NCI-H1105 (cell line): Measurements from ENCODE around the gene NUTM2D.
"Not testable (repeated sequence)": the region's sequence is repeated elsewhere in the genome, so short reads cannot be mapped to it uniquely, and the experiment has no call there.

Source experiments
- DNase-seq: peaks from one replicate; lab custom pipeline; 2025; lab: John Stamatoyannopoulos, UW

Gene NUTM2D

GRCh38 chr10:87379115-87379514 lies 21.6 kb downstream of the NUTM2D start:
- not testable (repeated sequence) for DNase-seq

GRCh38 chr10:87383149-87383857 lies 25.8 kb downstream of the NUTM2D start:
- DNase-seq: not testable (repeated sequence)

- not testable (repeated sequence) for DNase-seq
Measured at GRCh38 chr10:87384283-87384682, 26.7 kb downstream of the NUTM2D start.

GRCh38 chr10:87385762-87386360 lies 28.3 kb downstream of the NUTM2D start:
- DNase-seq: not testable (repeated sequence)

- not testable (repeated sequence) for DNase-seq
Measured at GRCh38 chr10:87391360-87391759, 33.8 kb downstream of the NUTM2D start.

GRCh38 chr10:87396206-87396605 lies 38.7 kb downstream of the NUTM2D start:
- DNase-seq: not testable (repeated sequence)

- DNase-seq: not testable (repeated sequence)
Measured at GRCh38 chr10:87398436-87398835, 40.9 kb downstream of the NUTM2D start.

- DNase-seq: not testable (repeated sequence)
Measured at GRCh38 chr10:87407516-87408467, 50.2 kb downstream of the NUTM2D start.

- DNase-seq: not testable (repeated sequence)
Measured at GRCh38 chr10:87413921-87414320, 56.4 kb downstream of the NUTM2D start.
